Spleen (tissue), 11 donors: ENCODE results near the gene SORCS2. TPM values are rescaled to one million over a fixed set of nuclear protein-coding genes. Genes with fewer than 3 reads are reported as not detected.

ENCODE experiments used
- DNase-seq: peaks from one replicate; pipeline ENCODE4 v3.0.0-alpha.2; 2020
- H3K27ac ChIP-seq, 8 donors: fragments of 200-600 bp; sonication (generic) in 7 of 8; 1 replicate in 4 of 8; 2 replicates in 4 of 8; pipeline versions ENCODE4 v1.5.0 to v1.8.0; 2016 to 2021; ENCODE audit warnings: inconsistent platforms in 4 of 8, mild to moderate bottlenecking in 4 of 8, moderate library complexity in 1 of 8
- H3K27me3 ChIP-seq, 7 donors: fragments of 200-600 bp; sonication (generic) in 6 of 7; replicated peaks in 1 of 7; 1 replicate in 4 of 7; 2 replicates in 3 of 7; pipeline versions ENCODE4 v1.5.0 to v1.8.0; 2016 to 2021; ENCODE audit warnings: inconsistent platforms in 3 of 7, mild to moderate bottlenecking in 1 of 7
- H3K36me3 ChIP-seq, 6 donors: fragments of 200-600 bp; sonication (generic) in 5 of 6; 1 replicate in 4 of 6; 2 replicates in 2 of 6; pipeline versions ENCODE4 v1.5.0 to v1.8.0; 2016 to 2021; ENCODE audit warnings: inconsistent platforms in 2 of 6
- H3K4me1 ChIP-seq, 6 donors: fragments of 200-600 bp; sonication (generic) in 5 of 6; 1 replicate in 3 of 6; 2 replicates in 3 of 6; pipeline versions ENCODE4 v1.5.0 to v1.8.0; 2016 to 2021; ENCODE audit warnings: inconsistent platforms in 3 of 6
- H3K4me3 ChIP-seq, 8 donors: fragments of 200-600 bp; sonication (generic) in 7 of 8; 1 replicate in 4 of 8; 2 replicates in 4 of 8; pipeline versions ENCODE4 v1.5.0 to v1.8.0; 2016 to 2021; ENCODE audit warnings: inconsistent platforms in 4 of 8, mild to moderate bottlenecking in 4 of 8, moderate library complexity in 2 of 8
- H3K9me3 ChIP-seq, 8 donors: fragments of 200-600 bp; sonication (generic) in 7 of 8; 1 replicate in 4 of 8; 2 replicates in 4 of 8; pipeline versions ENCODE4 v1.5.0 to v1.8.0; 2016 to 2021; ENCODE audit warnings: inconsistent platforms in 4 of 8
- POLR2A ChIP-seq, 3 donors: fragments of 450-650 bp; IDR thresholded peaks; one replicate each; pipeline ENCODE4 v1.5.1; 2017; ENCODE audit warnings: antibody characterized with exemption in 3 of 3, mild to moderate bottlenecking in 1 of 3
- POLR2AphosphoS5 ChIP-seq, 3 donors: sonication (generic); formaldehyde crosslinking; IDR thresholded peaks; one replicate each; pipeline ENCODE4 v1.5.1; 2017; ENCODE audit warnings: antibody characterized with exemption in 3 of 3
- WGBS, 5 donors: extraction: QIAGEN DNeasy Blood & Tissue Kit in 3 of 5; methylation state at CpG; one replicate each; pipeline versions ENCODE4 v1.1.5 to v1.1.7; 2013 to 2018; 5-methylcytosine and 5-hydroxymethylcytosine counted together
- intact Hi-C: fragments of 100-400 bp; cut with DNase I; formaldehyde crosslinking; loops from one replicate; pipeline ENCODE4 v1.15.0; 2023; ENCODE audit warnings: low total_unique reads
- polyA plus RNA-seq, 3 donors: library from polyadenylated mRNA; stranded (reverse); fragments of 200-250 nt; gene quantifications; one replicate each; pipeline ENCODE4 v1.2.1, GENCODE V29; 2013
- total RNA-seq, 7 donors: library from RNA; depleted of rRNA in 3 of 7; stranded (reverse); fragments of >200 nt in 3 of 7; fragmentation: NEBNext Ultra II Directional in 4 of 7; extraction: Animal tissue kit (Norgen Biotek cat#: 25700) in 4 of 7; gene quantifications; one replicate each; pipeline versions ENCODE4 v1.1.0 to v1.2.1, GENCODE V29; 2016 to 2021
- TF ChIP-seq, protein P1 (sequence below), 11 experiments: fragments of 200-600 bp in 7 of 11; fragments of 450-650 bp in 4 of 11; sonication (generic) in 4 of 11; IDR thresholded peaks in 8 of 11; conservative IDR thresholded peaks in 3 of 11; 1 replicate in 7 of 11; 2 replicates in 4 of 11; pipeline versions ENCODE4 v1.4.0 to v1.8.0; 2016 to 2021; ENCODE audit warnings: antibody characterized with exemption in 11 of 11, inconsistent platforms in 4 of 11, mild to moderate bottlenecking in 1 of 11
- donor health status: healthy with polysubstance abuse.
- donor health status: DM: no; HTN: no; CAD: no; lungs with moderate emphysema.
- donor health status: DM: no; HTN: no; CAD: no.
- donor health status: Bipolar disorder and iron deficiency.
- donor health status: healthy.
- donor health status: DM: no; HTN: no; CAD: no.
- donor health status: DM: yes; HTN: yes; CAD: no.

Gene SORCS2
- total and polyA plus RNA-seq, 10 donors, result 0.33 to 1.6 (median 0.60) TPM

DNA sequence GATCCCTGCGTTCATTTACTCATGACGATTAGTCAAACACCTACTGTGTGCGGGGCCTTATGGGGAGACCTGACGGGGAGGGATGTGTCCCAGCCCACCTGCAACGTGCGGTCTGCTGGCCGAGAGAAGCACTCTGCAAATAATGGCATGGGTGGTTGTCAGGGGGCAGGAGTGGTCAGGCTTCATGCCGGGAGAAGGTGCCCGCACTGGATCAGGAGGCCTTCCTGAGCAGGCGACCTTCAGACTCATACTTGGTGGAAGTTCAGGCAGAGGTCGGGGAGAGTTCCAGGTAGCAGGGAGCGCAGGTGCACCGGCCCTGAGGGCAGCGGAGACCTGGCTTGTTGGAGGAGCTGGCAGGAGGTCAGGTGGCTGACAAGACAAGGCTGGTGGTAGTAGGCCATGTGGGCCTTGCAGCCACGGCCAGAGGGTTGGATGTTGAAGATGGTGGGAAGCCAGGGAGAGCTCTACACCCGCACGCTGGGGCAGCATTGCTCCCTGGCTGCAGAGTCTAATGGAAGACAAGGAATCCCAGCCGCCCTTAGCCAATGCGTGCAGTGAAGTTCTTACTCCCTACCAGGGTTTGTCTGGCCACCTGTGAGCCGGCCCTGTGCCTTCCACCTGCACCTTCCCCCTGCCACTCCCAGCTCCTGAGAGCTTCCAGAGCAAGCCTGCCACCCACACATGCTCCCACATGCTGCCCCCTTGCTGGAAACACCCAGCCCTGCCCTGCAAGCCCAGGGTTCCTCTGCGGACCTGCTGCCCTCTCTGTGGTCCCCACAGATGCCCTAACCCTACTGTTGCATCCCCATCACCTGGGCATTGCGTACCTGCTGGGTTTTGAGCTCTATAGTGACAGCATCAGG is 145.1 kb downstream of the SORCS2 start:
- 80 to 90% (median 86%) methylated on average over 21 to 22 of the region's 22 CpGs for WGBS, 5 donors
- H3K27me3 ChIP-seq, result peaks cover 0 to 30% (median 0%) of the 10 kb centered on the region in 7 donors
- no peak overlapping the region for H3K27ac ChIP-seq
- intact Hi-C loops, result no loop called here
- H3K36me3 ChIP-seq, result no peaks in the 10 kb centered on the region
- H3K9me3 ChIP-seq, result peaks cover 0 to 6% (median 0%) of the 10 kb centered on the region in 8 donors
- DNase-seq, result peak; percentile 67
- no peaks in the 10 kb centered on the region for H3K4me1 ChIP-seq
- no peak overlapping the region for H3K4me3 ChIP-seq
- TF ChIP-seq POLR2A (IDR thresholded peaks at IDR 0.05), result no peak

DNA sequence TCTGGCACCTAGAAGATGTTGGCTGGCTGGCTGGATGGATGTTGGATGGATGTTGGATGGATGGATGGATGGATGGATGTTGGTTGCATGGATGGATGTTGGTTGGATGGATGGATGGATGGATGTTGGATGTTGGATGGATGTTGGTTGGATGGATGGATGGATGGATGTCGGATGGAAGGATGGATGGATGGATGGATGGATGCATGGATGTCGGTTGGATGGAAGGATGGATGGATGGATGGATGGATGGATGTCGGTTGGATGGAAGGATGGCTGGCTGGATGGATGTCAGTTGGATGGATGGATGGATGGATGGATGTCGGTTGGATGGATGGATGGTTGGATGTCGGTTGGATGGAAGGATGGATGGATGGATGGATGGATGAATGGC is 145.7 kb downstream of the SORCS2 start:
- no peak for TF ChIP-seq POLR2A (IDR thresholded peaks at IDR 0.05)
- TF ChIP-seq, protein P1, sequence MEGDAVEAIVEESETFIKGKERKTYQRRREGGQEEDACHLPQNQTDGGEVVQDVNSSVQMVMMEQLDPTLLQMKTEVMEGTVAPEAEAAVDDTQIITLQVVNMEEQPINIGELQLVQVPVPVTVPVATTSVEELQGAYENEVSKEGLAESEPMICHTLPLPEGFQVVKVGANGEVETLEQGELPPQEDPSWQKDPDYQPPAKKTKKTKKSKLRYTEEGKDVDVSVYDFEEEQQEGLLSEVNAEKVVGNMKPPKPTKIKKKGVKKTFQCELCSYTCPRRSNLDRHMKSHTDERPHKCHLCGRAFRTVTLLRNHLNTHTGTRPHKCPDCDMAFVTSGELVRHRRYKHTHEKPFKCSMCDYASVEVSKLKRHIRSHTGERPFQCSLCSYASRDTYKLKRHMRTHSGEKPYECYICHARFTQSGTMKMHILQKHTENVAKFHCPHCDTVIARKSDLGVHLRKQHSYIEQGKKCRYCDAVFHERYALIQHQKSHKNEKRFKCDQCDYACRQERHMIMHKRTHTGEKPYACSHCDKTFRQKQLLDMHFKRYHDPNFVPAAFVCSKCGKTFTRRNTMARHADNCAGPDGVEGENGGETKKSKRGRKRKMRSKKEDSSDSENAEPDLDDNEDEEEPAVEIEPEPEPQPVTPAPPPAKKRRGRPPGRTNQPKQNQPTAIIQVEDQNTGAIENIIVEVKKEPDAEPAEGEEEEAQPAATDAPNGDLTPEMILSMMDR (IDR thresholded peaks at IDR 0.05 in 8 of 11, conservative IDR thresholded peaks at IDR 0.05 in 3 of 11), result no peak
- TF ChIP-seq POLR2AphosphoS5 (IDR thresholded peaks at IDR 0.05), result no peak
- Histone ChIP-seq H3K9me3 (peaks cover 0 to 6% (median 0%) of the 10 kb centered on the region in 8 donors), H3K4me1 (peaks cover 0 to 6% (median 0%) of the 10 kb centered on the region in 6 donors), H3K27ac (no peak overlapping the region), H3K4me3 (no peak overlapping the region), H3K36me3 (no peaks in the 10 kb centered on the region), H3K27me3 (peaks cover 0 to 24% (median 0%) of the 10 kb centered on the region in 7 donors)
- DNase-seq, result no peak
- WGBS, 5 donors, result 85 to 96% (median 93%) methylated on average over 5 of the region's 5 CpGs
- intact Hi-C loops, result no loop called here

DNA sequence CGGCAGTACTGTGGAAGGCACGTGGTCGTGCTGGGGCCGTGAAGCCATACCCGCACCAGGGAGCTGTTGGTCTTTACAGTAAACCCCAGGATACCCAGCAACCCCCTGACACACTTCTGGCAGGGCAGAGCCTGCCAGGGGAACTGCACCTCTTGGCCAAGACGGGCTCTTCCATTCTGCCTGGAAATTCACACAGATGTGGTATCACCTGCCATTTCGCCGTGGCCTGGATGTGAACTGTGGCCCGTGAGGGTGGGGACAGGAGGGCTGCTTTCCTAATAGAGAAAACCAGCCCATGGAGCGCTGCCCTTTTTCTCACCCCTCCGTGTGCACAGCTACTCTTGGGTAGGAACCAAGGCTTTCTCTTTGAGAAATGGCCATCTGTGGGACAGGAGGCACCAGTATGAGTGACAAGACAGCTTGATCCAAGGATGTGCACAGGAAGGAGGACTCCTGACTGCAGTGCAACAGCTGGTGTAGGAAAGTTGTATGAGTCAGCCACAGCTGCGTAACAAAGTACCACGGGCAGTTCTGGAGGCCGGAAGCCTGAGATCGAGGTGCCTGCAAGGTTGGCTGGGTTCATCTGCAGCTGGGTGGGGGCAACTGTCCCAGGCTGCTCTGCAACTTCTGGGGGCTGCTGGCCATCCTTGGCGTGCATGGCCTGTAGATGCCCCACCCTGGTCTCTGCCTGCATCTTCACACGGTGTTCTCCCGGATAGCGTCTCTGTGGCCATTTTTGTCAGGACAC is 146.7 kb downstream of the SORCS2 start:
- H3K27ac ChIP-seq, result no peak overlapping the region
- WGBS, 5 donors, result 91 to 95% (median 93%) methylated on average over 10 to 19 of the region's 19 CpGs
- H3K4me3 ChIP-seq, result no peak overlapping the region
- H3K9me3 ChIP-seq, result peaks cover 0 to 6% (median 0%) of the 10 kb centered on the region in 8 donors
- TF ChIP-seq, protein P1 (IDR thresholded peaks at IDR 0.05 in 8 of 11, conservative IDR thresholded peaks at IDR 0.05 in 3 of 11), result no peak
- no peak for TF ChIP-seq POLR2A (IDR thresholded peaks at IDR 0.05)
- TF ChIP-seq POLR2AphosphoS5 (IDR thresholded peaks at IDR 0.05), result no peak
- H3K4me1 ChIP-seq, result peaks cover 0 to 9% (median 0%) of the 10 kb centered on the region in 6 donors
- DNase-seq, result peak; percentile 63
- no peaks in the 10 kb centered on the region for H3K36me3 ChIP-seq
- intact Hi-C loops, result no loop called here
- peaks cover 0 to 14% (median 0%) of the 10 kb centered on the region in 7 donors for H3K27me3 ChIP-seq

DNA sequence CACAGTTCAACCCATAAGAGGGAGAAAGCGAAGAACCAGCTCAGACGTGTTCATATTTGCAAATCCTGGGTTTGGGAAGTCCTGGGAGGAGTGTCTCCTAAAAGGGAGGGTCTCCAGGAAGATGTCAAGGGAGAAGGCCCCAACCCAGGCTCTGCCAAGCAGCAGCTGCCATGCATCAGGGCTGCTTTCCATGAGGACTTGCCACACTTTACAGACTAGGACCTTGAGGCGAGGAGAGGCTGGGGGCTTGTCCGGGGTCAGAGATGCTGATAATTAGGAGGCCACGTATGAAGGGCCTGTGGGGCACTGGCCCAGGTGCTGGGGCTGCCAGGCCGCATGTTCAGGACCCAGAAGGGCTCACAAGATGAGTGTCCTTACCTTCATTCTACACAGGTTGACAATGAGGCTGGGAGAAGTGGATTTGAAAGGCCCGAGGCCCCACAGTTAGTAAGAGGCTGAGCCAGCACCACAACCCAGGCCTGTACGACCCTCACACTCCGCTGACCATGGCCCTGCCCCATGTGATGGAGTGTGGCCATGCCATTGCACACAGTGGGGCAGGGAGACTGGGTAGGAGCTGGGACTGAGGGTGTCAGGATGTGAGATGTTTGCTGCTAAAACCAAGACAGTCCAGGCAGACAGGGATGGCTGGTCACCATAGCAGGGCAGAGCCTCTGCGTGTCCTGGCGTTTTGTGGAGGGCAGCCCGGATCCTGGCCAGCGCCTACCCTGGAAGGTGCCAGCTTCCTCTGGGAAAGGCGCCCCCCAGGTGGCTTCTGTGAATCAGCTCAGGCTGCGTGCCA is 147.6 kb downstream of the SORCS2 start:
- intact Hi-C loops, result no loop called here
- DNase-seq, result peak; percentile 69
- no peaks in the 10 kb centered on the region for H3K36me3 ChIP-seq
- peaks cover 0 to 12% (median 0%) of the 10 kb centered on the region in 7 donors for H3K27me3 ChIP-seq
- WGBS, 5 donors, result 85 to 94% (median 88%) methylated on average over 12 to 15 of the region's 15 CpGs
- H3K9me3 ChIP-seq, result peaks cover 0 to 6% (median 0%) of the 10 kb centered on the region in 8 donors
- H3K4me3 ChIP-seq, result no peak overlapping the region
- TF ChIP-seq POLR2AphosphoS5 (IDR thresholded peaks at IDR 0.05), result no peak
- peaks cover 0 to 9% (median 0%) of the 10 kb centered on the region in 6 donors for H3K4me1 ChIP-seq
- H3K27ac ChIP-seq, result no peak overlapping the region
